HG02852 (cell line): ENCODE data around the gene ME3.
"Not testable (repeated sequence)": the region's sequence is repeated elsewhere in the genome, so short reads cannot be mapped to it uniquely, and the experiment has no call there.

Experiments
- ATAC-seq: cut with Tn5 transposase; IDR thresholded peaks from one replicate; pipeline ENCODE4 v1.9.1; 2021; ENCODE audit warnings: mild to moderate bottlenecking, moderate library complexity; ENCODE audit not compliant: unreplicated experiment

The ME3 gene

DNA sequence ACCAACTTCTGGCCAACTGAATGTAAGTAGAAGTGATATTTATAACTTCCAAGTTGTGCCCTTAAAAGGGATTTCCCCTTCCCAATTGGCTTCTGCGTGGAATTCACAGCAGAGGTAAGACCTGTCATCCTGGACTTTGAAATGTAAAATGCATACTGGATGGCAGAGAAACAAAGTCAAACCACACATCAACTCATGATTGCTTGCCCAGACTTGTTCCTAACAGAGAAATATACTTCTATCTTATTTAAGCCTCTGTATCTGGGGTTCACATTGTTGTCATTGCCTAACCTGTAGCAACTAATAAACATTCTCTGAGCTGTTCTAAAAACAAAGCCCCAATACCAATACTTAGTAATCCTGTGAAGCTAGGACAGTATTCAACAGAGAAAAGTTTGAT, 6.2 kb downstream of the ME3 start:
- no peak for ATAC-seq

DNA sequence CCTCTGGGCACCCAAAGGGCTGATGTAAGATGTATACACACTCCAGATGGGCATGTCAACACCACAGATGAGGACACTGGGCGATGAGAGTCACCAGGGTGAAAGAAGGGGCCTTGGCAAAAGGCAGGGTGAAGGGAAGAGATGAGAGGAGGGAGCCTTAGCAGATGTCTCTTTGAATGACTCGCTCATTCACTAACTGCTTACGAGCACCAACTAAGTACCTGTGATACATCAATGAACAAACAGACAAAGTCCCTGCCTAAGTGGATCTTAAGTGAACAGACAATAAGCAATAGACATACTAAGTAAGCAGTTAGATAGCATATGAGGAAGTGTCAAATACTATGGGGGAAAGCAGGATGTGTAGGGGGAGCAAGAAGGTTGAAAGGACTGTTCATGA, 7.5 kb downstream of the ME3 start:
- ATAC-seq, result no peak

DNA sequence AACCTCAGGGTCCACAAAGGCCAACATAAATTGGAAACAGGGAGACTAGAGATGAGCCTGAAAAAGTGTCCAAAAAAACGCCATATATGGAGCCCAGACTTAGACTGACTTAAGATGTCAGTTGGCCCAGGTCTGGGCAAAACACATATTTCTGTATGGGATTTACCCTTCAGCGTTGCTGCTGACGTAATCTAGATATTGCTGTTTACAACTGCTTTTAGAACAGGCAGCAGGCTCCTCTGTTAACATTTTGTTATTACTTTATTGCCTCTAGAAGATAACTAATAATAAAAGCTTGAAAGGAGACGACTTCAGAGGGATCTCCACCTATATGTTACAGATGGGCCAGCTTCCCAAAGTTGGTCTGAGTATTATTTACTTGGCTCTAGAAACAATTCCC, 8.7 kb downstream of the ME3 start:
- ATAC-seq, result no peak

DNA sequence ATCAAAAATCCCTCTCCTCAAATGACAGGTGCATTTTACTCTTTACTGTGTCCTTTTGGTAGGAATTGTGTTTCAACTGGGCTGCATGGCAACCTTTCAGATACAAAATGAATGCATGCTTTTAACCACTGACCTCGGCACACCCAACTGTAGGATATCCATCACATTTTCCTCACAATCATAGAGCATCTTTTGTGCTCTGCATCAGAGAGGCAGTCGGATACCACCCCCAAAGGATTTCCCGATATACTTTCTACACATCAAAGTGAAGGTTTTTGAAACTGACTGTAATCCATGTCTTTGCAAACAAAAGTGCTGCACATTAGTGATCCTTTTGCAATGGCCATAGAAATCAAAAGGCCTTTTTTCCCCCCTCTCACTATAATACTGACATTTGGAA, 9.1 kb downstream of the ME3 start:
- ATAC-seq, result no peak

DNA sequence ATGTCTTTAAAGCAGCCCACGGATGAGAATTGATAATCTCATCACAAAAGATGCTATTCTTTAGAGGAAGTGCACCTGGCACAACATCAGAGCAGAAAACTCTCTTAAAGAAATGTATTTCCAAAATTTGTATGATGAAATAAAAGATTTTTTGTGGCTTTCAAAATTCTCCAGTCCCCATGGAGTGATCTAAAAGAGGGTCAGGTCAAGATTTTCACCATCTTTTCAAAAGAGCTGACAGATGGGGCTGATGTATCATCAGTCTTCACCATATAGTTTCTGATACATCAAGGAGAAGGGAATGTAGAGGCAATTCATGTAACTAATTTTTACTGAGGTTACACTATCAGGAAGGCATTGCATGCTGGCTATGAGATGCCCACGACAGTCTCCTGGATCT, 11.7 kb downstream of the ME3 start:
- no peak for ATAC-seq

DNA sequence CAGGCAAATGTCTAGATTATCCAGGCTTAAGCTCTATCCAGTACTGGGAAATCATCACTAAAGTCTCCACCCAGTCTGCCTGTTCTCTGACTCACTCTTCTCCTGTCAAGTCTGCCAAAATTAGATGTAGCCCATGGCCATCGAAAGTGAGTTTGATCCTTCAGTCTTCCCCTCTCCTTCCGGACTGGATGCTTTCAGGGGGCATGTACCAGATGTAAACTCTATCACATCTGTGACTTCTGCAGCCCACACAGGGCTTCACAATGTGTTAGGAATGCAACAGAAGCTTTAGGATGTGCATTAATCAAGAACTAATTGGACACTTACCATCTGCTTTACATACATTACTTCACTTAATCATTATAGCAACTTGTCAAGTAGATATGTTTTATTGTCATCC, 12.3 kb downstream of the ME3 start:
- ATAC-seq, result no peak

DNA sequence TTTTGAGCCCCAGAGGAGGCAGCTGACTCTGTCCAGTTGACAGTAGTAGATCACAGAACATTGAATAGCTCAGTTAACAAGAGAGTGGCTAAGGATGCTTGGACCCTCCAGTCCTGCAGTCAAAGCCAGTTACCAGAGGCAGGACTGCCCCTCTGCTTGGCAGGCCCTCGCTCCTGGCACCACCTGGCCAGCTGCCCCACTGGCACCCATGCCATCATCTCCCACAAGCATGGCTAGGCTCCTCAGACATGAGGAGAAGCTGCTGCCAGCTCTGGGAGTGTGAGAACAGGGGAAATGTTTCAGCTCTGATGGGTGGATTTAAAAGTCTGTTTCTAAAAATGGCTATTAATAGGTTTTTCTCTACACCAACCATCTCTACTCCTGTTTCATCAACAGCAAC, 13.9 kb downstream of the ME3 start:
- no peak for ATAC-seq

DNA sequence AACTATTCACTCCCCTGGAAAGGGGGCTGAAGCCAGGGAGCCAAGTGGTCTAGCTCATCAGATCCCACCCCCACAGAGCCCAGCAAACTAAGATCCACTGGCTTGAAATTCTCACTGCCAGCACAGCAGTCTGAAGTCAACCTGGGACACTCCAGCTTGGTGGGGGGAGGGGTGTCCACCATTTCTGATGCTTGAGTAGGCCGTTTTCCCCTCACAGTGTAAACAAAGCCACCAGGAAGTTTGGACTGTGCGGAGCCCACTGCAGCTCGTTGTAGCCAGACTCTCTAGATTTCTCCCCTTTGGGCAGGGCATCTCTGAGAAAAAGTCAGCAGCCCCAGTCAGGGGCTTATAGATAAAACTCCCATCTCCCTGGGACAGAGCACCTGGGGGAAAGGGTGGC, 27.2 kb downstream of the ME3 start:
- not testable (repeated sequence) for ATAC-seq

DNA sequence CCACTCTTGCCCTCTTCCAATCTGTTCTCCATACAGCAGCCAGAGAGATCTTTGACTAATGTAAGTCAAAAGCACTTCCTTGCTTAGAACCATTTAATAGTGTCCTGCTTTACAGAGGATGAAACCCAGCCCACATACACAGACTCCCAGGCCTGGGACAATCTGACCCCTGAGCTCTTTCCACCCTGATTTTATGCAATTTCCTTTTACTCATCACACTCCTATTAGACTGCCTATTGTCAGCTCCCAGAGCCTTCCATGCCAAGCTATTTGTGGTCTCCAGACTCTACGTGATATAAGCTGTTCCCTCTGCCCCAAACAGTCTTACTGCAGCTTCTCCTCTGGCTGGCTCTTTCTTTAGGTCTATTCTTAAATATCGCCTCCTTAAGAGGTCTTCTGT, 28.1 kb downstream of the ME3 start:
- no peak for ATAC-seq

DNA sequence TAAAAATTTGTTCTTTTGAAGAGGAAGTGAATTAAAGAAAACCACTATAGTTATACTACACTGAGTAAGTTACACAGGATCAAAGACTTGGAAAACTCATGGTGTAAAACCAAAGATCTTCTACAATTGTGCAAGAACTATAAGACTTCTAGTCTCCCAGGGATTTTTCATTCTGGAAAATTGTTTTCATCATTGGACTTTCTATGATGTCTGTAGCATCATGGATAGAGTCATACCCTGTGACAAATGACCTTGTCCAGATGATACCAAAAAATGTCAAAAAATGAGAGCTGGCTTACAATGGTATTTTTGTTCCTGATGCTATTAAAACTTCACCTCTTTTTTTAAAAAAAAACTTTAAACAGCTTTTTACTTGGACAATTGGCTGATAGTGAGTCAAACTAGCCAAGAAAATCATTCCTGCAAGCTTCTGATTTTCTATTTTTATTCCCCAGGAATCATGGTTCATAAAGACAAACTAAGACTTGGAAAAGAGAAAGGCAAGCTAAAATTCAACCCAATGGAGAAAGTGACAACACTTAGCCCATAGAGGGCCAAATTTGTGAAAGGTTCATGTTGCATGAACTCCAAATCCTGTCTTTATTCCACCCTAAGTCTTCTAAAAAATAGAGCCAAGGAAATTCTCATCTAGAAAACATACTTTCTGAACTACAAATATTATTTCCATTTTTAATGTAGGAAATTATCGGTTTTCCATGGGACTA, 30.7 kb downstream of the ME3 start:
- no peak for ATAC-seq

DNA sequence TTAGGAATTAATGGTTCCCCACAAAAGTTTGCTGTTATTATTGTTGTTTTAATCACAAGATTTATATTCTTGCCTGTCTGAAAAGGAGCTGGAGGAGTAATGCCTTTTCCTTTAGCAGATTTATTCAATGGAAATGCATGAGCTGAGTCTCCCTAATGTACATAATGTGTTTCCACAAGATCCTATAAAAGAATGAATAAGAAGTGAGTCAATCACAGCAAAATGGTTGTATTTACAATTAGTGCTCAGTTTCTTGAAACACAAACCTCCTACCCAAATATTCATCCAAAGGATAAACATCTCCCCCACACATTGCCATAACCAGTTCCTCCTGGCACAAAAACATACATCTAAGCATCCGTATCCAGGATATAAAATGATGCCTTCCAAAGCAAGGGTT, 33.3 kb downstream of the ME3 start:
- ATAC-seq, result no peak

DNA sequence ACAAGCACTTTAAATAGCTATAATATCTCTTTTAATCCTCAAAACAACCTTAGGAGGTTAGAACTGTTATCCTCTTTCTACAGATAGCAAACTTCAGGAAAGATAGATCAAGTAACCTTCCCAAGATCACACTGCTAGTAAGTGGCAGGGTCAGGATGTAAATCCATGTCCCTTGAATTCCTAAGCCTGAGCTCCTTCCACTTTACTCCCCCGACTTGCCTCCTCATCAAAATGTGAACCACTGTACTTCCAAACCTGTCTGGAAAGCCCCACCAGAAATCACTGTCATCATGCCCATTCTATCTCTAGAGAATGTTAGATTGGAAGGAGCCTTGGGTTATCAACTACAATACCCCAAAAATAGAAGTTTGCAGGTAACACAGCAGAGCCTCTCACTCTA, 33.7 kb downstream of the ME3 start:
- ATAC-seq, result no peak

DNA sequence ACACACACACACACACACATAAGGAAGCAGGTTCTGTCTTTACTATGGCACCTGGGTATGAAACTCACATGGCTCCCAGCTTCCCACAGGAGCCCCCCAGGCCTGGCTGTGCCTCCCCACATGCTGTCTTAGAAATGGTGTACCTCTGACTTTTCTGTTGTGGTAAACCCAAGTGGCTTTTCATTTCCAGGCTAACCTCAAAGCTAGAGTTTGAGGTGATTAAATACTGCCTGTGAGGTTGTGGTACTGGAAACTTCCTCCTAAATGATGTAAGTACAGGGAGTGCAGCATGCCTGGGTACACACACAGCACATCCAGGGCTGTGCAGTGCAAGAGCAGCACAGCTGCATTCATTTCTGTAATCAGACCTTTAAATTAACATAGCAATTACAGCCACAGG, 34.4 kb downstream of the ME3 start:
- ATAC-seq, result no peak

DNA sequence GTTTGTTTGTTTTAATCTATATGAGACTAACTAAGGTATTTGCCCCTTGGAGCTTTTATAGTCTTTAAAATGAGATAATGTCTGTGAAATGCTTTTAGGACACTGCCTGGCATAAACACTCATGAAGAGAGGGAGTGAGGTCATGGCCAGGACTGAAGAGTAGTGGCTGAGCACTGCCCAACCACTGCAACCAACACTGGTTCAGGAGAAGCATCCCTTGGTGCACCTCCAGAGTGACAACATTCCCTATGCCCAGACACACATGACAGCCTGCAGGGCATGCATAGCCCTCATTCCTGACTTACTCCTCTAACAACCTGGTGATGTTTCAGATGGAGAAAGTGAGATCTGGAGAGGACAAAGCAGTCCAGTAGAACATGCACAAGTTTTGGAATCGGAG, 36.1 kb downstream of the ME3 start:
- ATAC-seq, result no peak

DNA sequence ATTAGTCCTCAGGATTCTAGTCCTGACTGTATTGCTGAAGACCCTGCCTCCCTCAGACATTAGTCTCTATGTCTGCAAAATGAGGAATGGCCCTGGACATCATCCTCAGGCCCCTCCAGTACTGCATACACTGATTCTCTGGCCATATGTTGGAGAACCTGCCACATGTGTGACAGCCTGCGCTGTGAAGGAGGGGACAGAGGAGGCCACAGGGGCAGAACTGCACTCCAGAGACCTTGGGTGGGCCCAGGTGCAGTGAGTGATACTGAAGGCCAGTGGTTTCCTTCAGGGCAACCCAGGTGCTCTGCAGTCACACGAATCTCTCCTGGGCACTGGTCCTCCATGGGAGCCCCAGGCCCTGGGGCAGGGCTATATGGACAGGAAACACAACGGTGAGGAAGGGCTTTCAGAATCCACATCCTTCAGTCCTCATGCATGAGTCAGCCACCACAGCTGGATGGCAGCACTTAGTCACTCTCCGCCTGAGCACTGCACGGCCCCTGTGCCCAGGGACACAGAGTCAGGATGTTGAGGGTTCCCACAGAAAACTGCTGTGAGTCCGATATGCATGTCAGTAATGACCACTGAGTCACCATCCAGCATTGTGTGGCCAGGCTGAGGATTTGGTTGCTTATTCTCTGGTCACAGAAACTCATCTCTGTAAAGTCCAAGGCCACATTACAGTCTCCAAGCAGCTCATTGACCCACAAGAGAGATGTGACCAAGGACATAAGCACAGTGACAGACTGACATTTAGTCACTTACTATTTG, 39.7 kb downstream of the ME3 start:
- ATAC-seq, result no peak

DNA sequence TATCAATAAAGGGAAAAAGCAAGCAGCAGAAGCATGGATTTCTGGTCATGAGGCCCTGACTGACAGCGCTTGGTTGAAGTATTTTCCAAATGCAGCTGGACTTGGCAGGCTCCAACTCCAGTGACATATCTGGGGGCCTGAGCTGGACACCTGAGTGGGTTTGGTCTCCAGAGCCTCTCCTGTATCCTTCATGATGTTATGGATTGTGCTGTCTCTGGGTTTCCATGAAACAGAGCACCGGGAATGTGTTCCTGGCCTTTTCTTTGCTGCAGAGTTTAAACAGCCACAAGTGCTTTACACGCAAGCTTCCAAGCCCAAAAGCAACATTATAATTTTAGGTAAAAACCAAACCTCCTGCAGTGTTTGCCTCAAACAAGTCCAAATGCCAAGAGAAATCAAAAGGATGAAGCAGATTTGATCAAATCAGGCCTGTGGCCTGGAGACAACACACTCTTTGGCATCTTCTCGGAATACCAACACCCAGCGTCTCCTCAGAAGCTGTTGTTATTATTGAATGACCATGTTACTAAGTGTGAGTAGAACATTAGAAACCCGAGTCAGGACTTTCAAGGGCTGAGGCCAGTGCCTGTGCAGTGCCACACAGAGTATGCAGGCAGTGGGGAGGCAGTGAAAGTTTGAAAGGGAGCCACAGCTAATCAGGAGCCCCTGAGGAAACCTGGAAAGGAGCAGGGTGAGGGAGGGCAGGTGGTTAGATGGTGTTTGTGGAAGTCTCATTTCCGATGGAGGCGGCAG, 42.0 kb downstream of the ME3 start:
- ATAC-seq, result no peak

DNA sequence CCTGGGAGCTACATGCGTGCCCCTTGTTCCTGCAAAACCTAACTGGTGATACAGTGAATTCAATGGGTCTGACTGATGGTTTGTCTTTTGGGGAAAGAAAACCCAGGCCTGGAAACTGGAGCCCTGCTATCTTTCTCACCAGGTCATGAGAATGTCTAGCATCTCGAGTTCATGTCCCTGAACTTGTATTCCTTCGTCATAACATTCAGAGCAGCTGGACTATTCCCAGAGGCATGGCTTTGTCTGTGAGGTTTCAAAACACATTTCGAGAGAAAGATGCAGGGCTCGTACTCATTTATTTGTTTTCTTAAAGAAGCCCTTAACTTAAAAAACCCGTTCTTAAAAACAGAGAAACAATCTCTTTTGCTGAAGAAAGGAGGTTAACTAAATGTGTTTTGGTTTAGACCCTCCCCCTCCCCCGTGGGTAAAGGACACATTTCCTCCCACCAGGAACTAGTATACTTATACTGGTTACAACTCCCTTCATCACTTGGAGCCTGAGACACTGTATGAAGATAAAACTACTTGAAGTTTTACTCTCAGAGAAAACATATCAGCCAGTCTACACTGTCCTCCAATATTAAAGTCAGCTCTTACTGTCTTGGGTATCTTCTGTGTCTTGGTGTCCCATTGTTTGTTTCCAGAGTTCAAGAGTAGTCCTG, 43.2 kb downstream of the ME3 start:
- ATAC-seq, result no peak

DNA sequence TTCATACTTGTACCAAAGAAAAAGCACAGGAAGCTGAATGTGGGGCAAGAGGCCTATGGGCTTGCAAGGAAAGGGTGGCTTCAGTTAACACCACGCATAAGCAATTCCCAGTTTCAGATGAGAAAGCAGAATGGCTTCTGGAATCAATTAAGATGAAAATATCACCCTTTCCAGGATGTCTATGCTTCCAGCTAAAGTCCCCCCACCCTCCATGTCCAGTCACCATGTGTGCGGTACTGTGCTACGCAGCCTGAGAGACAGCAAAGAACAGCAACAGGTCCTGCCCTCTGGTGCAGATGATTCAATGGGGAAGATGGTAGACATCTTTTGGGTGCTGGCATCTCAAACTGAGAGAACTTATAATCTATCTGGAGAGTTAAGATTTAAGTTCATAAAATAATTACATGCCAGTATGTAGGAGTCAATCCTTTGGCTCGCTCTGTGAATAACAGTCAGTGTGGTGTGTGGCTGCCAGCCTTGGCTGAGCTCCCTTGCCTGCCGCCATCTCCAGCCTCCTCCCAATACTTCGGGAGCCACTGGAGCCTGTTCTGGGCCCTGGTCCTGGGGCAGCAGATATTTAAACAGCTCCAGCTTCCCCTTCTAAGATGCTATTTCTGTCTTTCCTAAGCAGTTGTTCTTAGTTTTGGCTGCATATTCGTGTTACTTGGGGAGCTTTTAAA, 44.5 kb downstream of the ME3 start:
- ATAC-seq, result no peak

DNA sequence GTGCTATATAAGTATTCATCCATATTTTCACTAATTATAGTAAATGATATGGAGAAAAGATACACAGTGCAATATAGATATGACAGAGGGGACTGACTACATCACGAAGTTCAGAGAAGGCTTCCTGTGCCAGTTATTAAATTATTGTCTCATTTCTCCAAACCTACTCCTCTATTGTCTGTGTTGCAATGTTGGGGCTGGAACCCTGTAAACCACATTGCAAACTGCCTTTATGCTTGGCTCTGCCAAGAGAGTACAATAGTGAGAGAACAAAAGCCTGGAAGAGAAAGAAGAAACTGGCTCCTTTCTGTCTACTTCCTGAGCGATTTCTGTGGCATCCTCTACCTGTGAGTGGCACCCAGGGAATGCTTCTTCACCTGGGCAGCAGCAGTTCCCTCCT, 46.4 kb downstream of the ME3 start:
- no peak for ATAC-seq

DNA sequence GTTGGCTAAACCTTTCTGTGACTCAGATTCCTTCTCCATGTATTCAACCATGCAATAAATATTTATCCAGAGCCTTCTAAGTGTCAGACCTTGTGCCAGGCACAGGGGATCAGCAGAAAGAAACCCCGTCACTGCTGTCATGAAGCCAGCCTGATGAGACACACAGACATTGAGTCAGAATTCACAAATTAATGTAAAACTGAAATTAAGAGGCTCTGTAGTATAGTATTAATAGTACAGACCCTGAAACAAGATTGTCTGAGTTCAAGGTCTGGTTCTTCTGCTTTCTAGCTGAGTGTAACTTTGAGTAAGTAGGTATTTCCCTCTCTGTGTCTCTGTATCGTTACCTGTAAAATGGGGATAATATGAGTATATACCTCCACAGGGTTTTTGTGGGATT, 46.9 kb downstream of the ME3 start:
- peak; percentile 90 for ATAC-seq

DNA sequence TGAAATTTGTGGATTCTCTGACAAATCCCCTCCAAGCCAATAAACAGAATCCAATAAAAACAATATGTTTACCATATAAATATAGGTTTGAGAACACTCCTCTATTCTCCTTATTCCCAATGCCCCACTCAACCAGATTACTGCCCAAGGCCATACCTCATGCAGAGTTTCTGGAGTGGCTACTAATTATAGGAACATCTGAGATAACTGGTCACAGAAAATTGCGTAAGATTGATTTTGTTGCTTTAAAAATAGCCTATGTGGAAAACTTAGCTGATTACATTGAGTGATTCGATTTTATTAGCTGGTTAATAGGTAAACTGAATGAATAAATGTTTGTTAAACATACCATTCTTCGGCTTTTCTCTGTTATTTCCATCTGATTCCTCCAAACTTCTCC, 48.0 kb downstream of the ME3 start:
- ATAC-seq, result no peak
